Measurements from ENCODE around the gene ST6GAL1. TPM values are rescaled to one million over a fixed set of nuclear protein-coding genes. Genes with fewer than 3 reads are reported as not detected.

Gene ST6GAL1
- total RNA-seq, 1 donor from 2014 or later = 72.7 TPM

- no peak for TF ChIP-seq CTCF (IDR thresholded peaks at IDR 0.05)
- no peaks in the 10 kb centered on the region for H3K9me3 ChIP-seq
- H3K27ac ChIP-seq = no peak overlapping the region
- DNase-seq (no peak), ATAC-seq (no peak)
- H3K4me1 ChIP-seq = no peaks in the 10 kb centered on the region
- H3K27me3 ChIP-seq (ENCODE audit: low read depth) = no peaks in the 10 kb centered on the region
- peaks cover 48% of the 10 kb centered on the region for H3K36me3 ChIP-seq
- intact Hi-C loops (cut with DNase I) = no loop called here
- no peak overlapping the region for H3K4me3 ChIP-seq
Observed at GRCh38 chr3:186978712-186979111, 48.4 kb downstream of the ST6GAL1 start.

- no peaks in the 10 kb centered on the region for H3K4me1 ChIP-seq
- TF ChIP-seq CTCF (IDR thresholded peaks at IDR 0.05) = no peak
- peaks cover 41% of the 10 kb centered on the region for H3K36me3 ChIP-seq
- H3K27me3 ChIP-seq (ENCODE audit: low read depth) = no peaks in the 10 kb centered on the region
- no peak for DNase-seq
- H3K9me3 ChIP-seq = no peaks in the 10 kb centered on the region
- intact Hi-C loops (cut with DNase I) = no loop called here
- H3K27ac ChIP-seq = no peak overlapping the region
- no peak for ATAC-seq
- no peak overlapping the region for H3K4me3 ChIP-seq
Observed at GRCh38 chr3:186979852-186980251, 49.5 kb downstream of the ST6GAL1 start.

- H3K9me3 ChIP-seq = no peaks in the 10 kb centered on the region
- peaks cover 35% of the 10 kb centered on the region for H3K36me3 ChIP-seq
- intact Hi-C loops (cut with DNase I) = no loop called here
- no peak overlapping the region for H3K4me3 ChIP-seq
- H3K27ac ChIP-seq = no peak overlapping the region
- DNase-seq (no peak), ATAC-seq (no peak)
- no peaks in the 10 kb centered on the region for H3K4me1 ChIP-seq
- TF ChIP-seq CTCF (IDR thresholded peaks at IDR 0.05) = no peak
- H3K27me3 ChIP-seq (ENCODE audit: low read depth) = no peaks in the 10 kb centered on the region
Observed at GRCh38 chr3:186980989-186981388, 50.7 kb downstream of the ST6GAL1 start.

GRCh38 chr3:186983659-186984058 lies 53.3 kb downstream of the ST6GAL1 start:
- peak in 1 of 2 donors; percentile 48 for ATAC-seq

GRCh38 chr3:186984064-186984463 lies 53.7 kb downstream of the ST6GAL1 start:
- no peaks in the 10 kb centered on the region for H3K27me3 ChIP-seq (ENCODE audit: low read depth)
- intact Hi-C loops (cut with DNase I) = no loop called here
- no peaks in the 10 kb centered on the region for H3K9me3 ChIP-seq
- ATAC-seq = no peak
- H3K36me3 ChIP-seq = peaks cover 29% of the 10 kb centered on the region
- no peaks in the 10 kb centered on the region for H3K4me1 ChIP-seq
- no peak for DNase-seq
- no peak overlapping the region for H3K27ac ChIP-seq
- no peak for TF ChIP-seq CTCF (IDR thresholded peaks at IDR 0.05)
- no peak overlapping the region for H3K4me3 ChIP-seq

More at GRCh38 chr3:186983659-186984058, 53.3 kb downstream of the ST6GAL1 start:
- no peak for TF ChIP-seq CTCF (IDR thresholded peaks at IDR 0.05)
- H3K4me1 ChIP-seq = no peaks in the 10 kb centered on the region
- no peak overlapping the region for H3K27ac ChIP-seq
- no peak overlapping the region for H3K4me3 ChIP-seq
- no peaks in the 10 kb centered on the region for H3K27me3 ChIP-seq (ENCODE audit: low read depth)
- intact Hi-C loops (cut with DNase I) = no loop called here
- peaks cover 29% of the 10 kb centered on the region for H3K36me3 ChIP-seq
- DNase-seq = no peak
- H3K9me3 ChIP-seq = no peaks in the 10 kb centered on the region
